ENCODE results near the gene DNASE1L3. TPM values are rescaled to one million over a fixed set of nuclear protein-coding genes. Genes with fewer than 3 reads are reported as not detected.
A peak's percentile ranks its signal among the peaks of the same experiment; 100 is the strongest.

DNASE1L3 gene
- total and polyA plus RNA-seq, 11 donors: 0.44 to 4.1 (median 1.2) TPM

- Histone ChIP-seq H3K27ac (peak overlapping the region in 11 of 12 donors; percentile 74 to 93 (median 85)), H3K9me3 (peaks cover 0 to 6% (median 0%) of the 10 kb centered on the region in 12 donors), H3K27me3 (no peaks in the 10 kb centered on the region), H3K4me1 (peaks cover 0 to 63% (median 36%) of the 10 kb centered on the region in 12 donors), H3K4me3 (no peak overlapping the region), H3K36me3 (peaks cover 0 to 59% (median 35%) of the 10 kb centered on the region in 9 donors)
- ATAC-seq (peak; percentile 70 to 85 (median 73)), DNase-seq (peak; percentile 86 to 91 (median 90))
- intact Hi-C loops (cut with DNase I): loop anchor here in 1 of 10 donors (10.0 kb wide), 1 partner anchor 270 kb away; no protein-coding TSS in a partner anchor
- TF ChIP-seq POLR2A (IDR thresholded peaks at IDR 0.05) (no peak), CTCF (IDR thresholded peaks at IDR 0.05) (no peak)
- WGBS, 4 donors: 55 to 60% (median 60%) methylated on average over 11 to 12 of the region's 12 CpGs
Observed at GRCh38 chr3:58164199-58164879, 46.4 kb downstream of the DNASE1L3 start.

GRCh38 chr3:58163234-58163633 lies 47.5 kb downstream of the DNASE1L3 start:
- 44 to 63% (median 61%) methylated on average over 9 to 14 of the region's 14 CpGs for WGBS, 4 donors
- Histone ChIP-seq H3K27me3 (no peaks in the 10 kb centered on the region), H3K4me3 (no peak overlapping the region), H3K27ac (peak overlapping the region in 10 of 12 donors; percentile 78 to 93 (median 86)), H3K4me1 (peaks cover 0 to 62% (median 36%) of the 10 kb centered on the region in 12 donors), H3K36me3 (peaks cover 0 to 60% (median 36%) of the 10 kb centered on the region in 9 donors), H3K9me3 (peaks cover 0 to 6% (median 0%) of the 10 kb centered on the region in 12 donors)
- DNase-seq (no peak), ATAC-seq (peak in 1 of 4 donors; percentile 17)
- TF ChIP-seq CTCF (IDR thresholded peaks at IDR 0.05): no peak
- no peak for TF ChIP-seq POLR2A (IDR thresholded peaks at IDR 0.05)
- intact Hi-C loops (cut with DNase I): loop anchor here in 1 of 10 donors (10.0 kb wide), 1 partner anchor 268 kb away; no protein-coding TSS in a partner anchor

GRCh38 chr3:58161435-58162398 lies 49.1 kb downstream of the DNASE1L3 start:
- Histone ChIP-seq H3K4me3 (no peak overlapping the region), H3K36me3 (peaks cover 0 to 75% (median 51%) of the 10 kb centered on the region in 9 donors), H3K27ac (peak overlapping the region in 5 of 12 donors; percentile 17 to 93 (median 85)), H3K4me1 (peaks cover 0 to 47% (median 30%) of the 10 kb centered on the region in 12 donors), H3K9me3 (peaks cover 0 to 6% (median 0%) of the 10 kb centered on the region in 12 donors), H3K27me3 (no peaks in the 10 kb centered on the region)
- peak in 4 of 5 donors; percentile 54 to 85 (median 72) for DNase-seq
- 70 to 75% (median 73%) methylated on average over 11 of the region's 11 CpGs for WGBS, 4 donors
- ATAC-seq: peak in 2 of 4 donors; percentile 4 to 18
- no peak for TF ChIP-seq POLR2A (IDR thresholded peaks at IDR 0.05)
- TF ChIP-seq CTCF (IDR thresholded peaks at IDR 0.05): no peak
- intact Hi-C loops (cut with DNase I): loop anchor here in 1 of 10 donors (10.0 kb wide), 1 partner anchor 267 kb away; no protein-coding TSS in a partner anchor

Measured in heart left ventricle (tissue), 16 donors.